A549 (cell line): ENCODE results near the gene NGDN. TPM values are rescaled to one million over a fixed set of nuclear protein-coding genes. Genes with fewer than 3 reads are reported as not detected.

Experiments used
- ATAC-seq, 2 experiments: fragments of 200-7000 bp in 1 of 2; fragments of >200 bp in 1 of 2; cut with Nextera tagmentation in 1 of 2; cut with Tn5 transposase in 1 of 2; 3 replicates each; pipeline versions ENCODE4 v1.8.0 to v1.9.1; 2018 to 2020; ENCODE audit warnings: mild to moderate bottlenecking in 1 of 2, moderate library complexity in 1 of 2
- CTCF ChIA-PET: fragments of 300-600 bp; sonication (Branson Sonifier 250); formaldehyde crosslinking; extraction: SDS; loops from one replicate; lab custom pipeline; 2021; ENCODE audit warnings: antibody characterized with exemption, inconsistent platforms; lab: Yijun Ruan, JAX
- POLR2A ChIA-PET: fragments of 350-600 bp; formaldehyde crosslinking; extraction: SDS; loops from one replicate; lab custom pipeline; 2021; ENCODE audit warnings: antibody characterized with exemption, inconsistent platforms; lab: Yijun Ruan, JAX
- DNase-seq, 2 experiments: peaks; one replicate each; pipeline versions ENCODE4 v3.0.0 to v3.0.0-alpha.2; 2011 to 2016; ENCODE audit warnings: low read depth in 1 of 2, low spot score in 1 of 2
- FAIRE-seq: peaks from 2 replicates; lab custom pipeline; 2011; peaks lifted over from hg19 to GRCh38; lab: Jason Lieb, UNC
- H3K27ac ChIP-seq, 2 experiments: fragments of >200 bp; sonication (Bioruptor Twin); formaldehyde crosslinking; 3 replicates each; pipeline ENCODE4 v1.5.1; 2016 to 2017
- H3K4me1 ChIP-seq: fragments of >200 bp; sonication (Bioruptor Twin); formaldehyde crosslinking; 3 replicates; pipeline ENCODE4 v1.6.1; 2016
- H3K4me2 ChIP-seq: fragments of >200 bp; sonication (Bioruptor Twin); formaldehyde crosslinking; 3 replicates; pipeline ENCODE4 v1.6.1; 2016
- H3K4me3 ChIP-seq: fragments of >200 bp; sonication (Bioruptor Twin); formaldehyde crosslinking; 3 replicates; pipeline ENCODE4 v1.5.1; 2016
- H3K9me3 ChIP-seq: fragments of >200 bp; sonication (Bioruptor Twin); formaldehyde crosslinking; 3 replicates; pipeline ENCODE4 v1.6.1; 2016
- ATOH8 ChIP-seq: fragments of 250-450 bp; sonication (Bioruptor Pico); IDR thresholded peaks from 2 replicates; pipeline ENCODE4 v1.5.0; 2020; ENCODE audit warnings: low read depth, mild to moderate bottlenecking, moderate library complexity
- CBX2 ChIP-seq: fragments of 200-600 bp; sonication (generic); IDR thresholded peaks from 2 replicates; pipeline ENCODE4 v1.6.1; 2016; ENCODE audit warnings: low read depth, mild to moderate bottlenecking, borderline replicate concordance
- CHD2 ChIP-seq: fragments of 150-350 bp; IDR thresholded peaks from 2 replicates; pipeline ENCODE4 v1.6.1; 2014; ENCODE audit warnings: low read length; ENCODE audit not compliant: partially characterized antibody
- EHF ChIP-seq: fragments of 250-450 bp; sonication (Bioruptor Pico); IDR thresholded peaks from 2 replicates; pipeline ENCODE4 v1.5.0; 2020; ENCODE audit warnings: mild to moderate bottlenecking
- EHMT2 ChIP-seq: fragments of 200-600 bp; sonication (generic); IDR thresholded peaks from 2 replicates; pipeline ENCODE4 v1.6.1; 2016; ENCODE audit warnings: antibody characterized with exemption, low read depth, mild to moderate bottlenecking, moderate library complexity
- ELK1 ChIP-seq: fragments of 150-350 bp; IDR thresholded peaks from 2 replicates; pipeline ENCODE4 v1.6.1; 2014; ENCODE audit warnings: low read depth, mild to moderate bottlenecking, low read length
- EP300 ChIP-seq, 2 experiments: fragments of >200 bp; sonication (Bioruptor Twin); formaldehyde crosslinking; IDR thresholded peaks; 2 replicates in 1 of 2; 3 replicates in 1 of 2; pipeline ENCODE4 v1.6.1; 2016 to 2017
- ESRRA ChIP-seq: fragments of 150-350 bp; IDR thresholded peaks from 2 replicates; pipeline ENCODE4 v1.6.1; 2014; ENCODE audit warnings: mild to moderate bottlenecking, low read length, borderline replicate concordance
- FOSB ChIP-seq: fragments of 250-450 bp; sonication (Bioruptor Pico); IDR thresholded peaks from 2 replicates; pipeline ENCODE4 v1.5.0; 2020; ENCODE audit warnings: mild to moderate bottlenecking, moderate library complexity
- GATA3 ChIP-seq: IDR thresholded peaks from 2 replicates; pipeline ENCODE4 v1.6.1; 2012; ENCODE audit warnings: borderline replicate concordance
- HES2 ChIP-seq: fragments of >200 bp; sonication (Bioruptor Twin); formaldehyde crosslinking; IDR thresholded peaks from 2 replicates; pipeline ENCODE4 v1.6.1; 2016
- HEYL ChIP-seq: fragments of 250-450 bp; sonication (Bioruptor Pico); IDR thresholded peaks from 2 replicates; pipeline ENCODE4 v1.8.0; 2021; ENCODE audit warnings: mild to moderate bottlenecking, moderate library complexity
- HMGXB4 ChIP-seq: fragments of 250-450 bp; sonication (Bioruptor Pico); IDR thresholded peaks from 2 replicates; pipeline ENCODE4 v1.5.0; 2021; ENCODE audit warnings: mild to moderate bottlenecking, moderate library complexity, borderline replicate concordance
- HOXB13 ChIP-seq: fragments of 250-450 bp; sonication (Bioruptor Pico); IDR thresholded peaks from 2 replicates; pipeline ENCODE4 v1.5.0; 2020; ENCODE audit warnings: low read depth, mild to moderate bottlenecking, moderate library complexity
- JUN ChIP-seq, 2 experiments: fragments of >200 bp; sonication (Bioruptor Twin); formaldehyde crosslinking; IDR thresholded peaks; 2 replicates in 1 of 2; 3 replicates in 1 of 2; pipeline ENCODE4 v1.6.1; 2016 to 2017
- MAFK ChIP-seq: fragments of 450-650 bp; IDR thresholded peaks from 2 replicates; pipeline ENCODE4 v1.6.1; 2014; ENCODE audit not compliant: partially characterized antibody
- MAX ChIP-seq: IDR thresholded peaks from 2 replicates; pipeline ENCODE4 v1.6.1; 2012
- NPAS2 ChIP-seq: fragments of 250-450 bp; sonication (Bioruptor Pico); IDR thresholded peaks from 2 replicates; pipeline ENCODE4 v1.8.0; 2022; ENCODE audit warnings: mild to moderate bottlenecking, moderate library complexity, borderline replicate concordance
- PBX3 ChIP-seq: IDR thresholded peaks from 2 replicates; pipeline ENCODE4 v1.6.1; 2012
- PHF8 ChIP-seq: fragments of 200-600 bp; sonication (generic); IDR thresholded peaks from 2 replicates; pipeline ENCODE4 v1.6.1; 2016; ENCODE audit warnings: low read depth, mild to moderate bottlenecking, antibody characterized with exemption, moderate library complexity, borderline replicate concordance
- POLR2AphosphoS2 ChIP-seq: conservative IDR thresholded peaks from 2 replicates; pipeline ENCODE4 v1.6.1; 2012; ENCODE audit warnings: low read length, improper control_type of control experiment, inconsistent platforms
- RAD21 ChIP-seq, 2 experiments: fragments of >200 bp in 1 of 2; sonication (Bioruptor Twin) in 1 of 2; formaldehyde crosslinking in 1 of 2; IDR thresholded peaks in 1 of 2; conservative IDR thresholded peaks in 1 of 2; 2 replicates in 1 of 2; 3 replicates in 1 of 2; pipeline ENCODE4 v1.6.1; 2012 to 2018; ENCODE audit warnings: inconsistent platforms in 1 of 2
- RCOR1 ChIP-seq: fragments of 150-350 bp; IDR thresholded peaks from 2 replicates; pipeline ENCODE4 v1.6.1; 2014; ENCODE audit warnings: antibody characterized with exemption, low read length, low read depth
- RFX5 ChIP-seq: fragments of 450-650 bp; IDR thresholded peaks from 2 replicates; pipeline ENCODE4 v1.7.1; 2014; ENCODE audit warnings: antibody characterized with exemption, mild to moderate bottlenecking, moderate library complexity
- RNF2 ChIP-seq: fragments of 200-600 bp; sonication (generic); IDR thresholded peaks from 2 replicates; pipeline ENCODE4 v1.6.1; 2016; ENCODE audit warnings: low read depth, mild to moderate bottlenecking, antibody characterized with exemption, moderate library complexity, borderline replicate concordance
- TP53 ChIP-seq: fragments of 250-450 bp; sonication (Bioruptor Pico); IDR thresholded peaks from 2 replicates; pipeline ENCODE4 v1.5.0; 2021; ENCODE audit warnings: mild to moderate bottlenecking, moderate library complexity
- USF2 ChIP-seq: fragments of 450-650 bp; IDR thresholded peaks from 2 replicates; pipeline ENCODE4 v1.6.1; 2014; ENCODE audit warnings: antibody characterized with exemption
- ZSCAN20 ChIP-seq: fragments of 250-450 bp; sonication (Bioruptor Pico); IDR thresholded peaks from 2 replicates; pipeline ENCODE4 v1.8.0; 2022; ENCODE audit warnings: mild to moderate bottlenecking, moderate library complexity
- WGBS: methylation state at CpG from one replicate; pipeline ENCODE4 v1.1.6; 2017; ENCODE audit errors: missing lambda C conversion rate; 5-methylcytosine and 5-hydroxymethylcytosine counted together
- polyA plus RNA-seq, 4 experiments: library from polyadenylated mRNA; depleted of rRNA in 3 of 4; stranded (reverse); fragments of >200 nt; fragmentation: RNase III in 1 of 4; extraction: RNeasy Plus Mini Kit Qiagen cat#74134 plus additional on column Dnase treatment in 1 of 4; gene quantifications; 2 replicates in 3 of 4; 3 replicates in 1 of 4; pipeline ENCODE4 v1.2.3, GENCODE V29; 2011 to 2017

The NGDN gene
- polyA plus RNA-seq, 2 of the 4 experiments (the other 2 are of a cell fraction) = 62.9 to 108 TPM

- TF ChIP-seq USF2 = no peak
- TF ChIP-seq HEYL (CRISPR knock-in tag) = no peak
- no peak for TF ChIP-seq MAFK
- TF ChIP-seq RAD21 (conservative IDR thresholded peaks at IDR 0.05 in 1 of 2, IDR thresholded peaks at IDR 0.05 in 1 of 2) = no peak
- TF ChIP-seq POLR2AphosphoS2 = no peak
- TF ChIP-seq GATA3 = no peak
- TF ChIP-seq ESRRA = no peak
- TF ChIP-seq HES2 = no peak
- no peak for TF ChIP-seq MAX
- TF ChIP-seq TP53 (CRISPR knock-in tag) = no peak
- TF ChIP-seq HOXB13 (CRISPR knock-in tag) = no peak
- no peak for TF ChIP-seq CBX2
- TF ChIP-seq, all 56 proteins: peak for 0
Observed at GRCh38 chr14:23494223-23494622, 24.7 kb downstream of the NGDN start.

GRCh38 chr14:23512156-23512555, 42.7 kb downstream of the NGDN start:
- Histone ChIP-seq H3K27ac (no peak overlapping the region), H3K4me2 (no peak overlapping the region), H3K4me1 (no peaks in the 10 kb centered on the region), H3K9me3 (no peaks in the 10 kb centered on the region), H3K4me3 (no peak overlapping the region)
- DNase-seq (no peak), ATAC-seq (no peak), FAIRE-seq (no peak)
- TF ChIP-seq EHMT2 (no peak), NPAS2 (CRISPR knock-in tag) (no peak), ZSCAN20 (no peak), EHF (CRISPR knock-in tag) (no peak), RCOR1 (no peak), POLR2AphosphoS2 (no peak), FOSB (CRISPR knock-in tag) (no peak), MAFK (no peak), PHF8 (no peak), RNF2 (no peak), PBX3 (no peak), CHD2 (no peak), RAD21 (conservative IDR thresholded peaks at IDR 0.05 in 1 of 2, IDR thresholded peaks at IDR 0.05 in 1 of 2) (no peak), HMGXB4 (CRISPR knock-in tag) (no peak), JUN (IDR thresholded peaks at IDR 0.05) (no peak), ESRRA (no peak), EP300 (IDR thresholded peaks at IDR 0.05) (no peak), RFX5 (no peak), ELK1 (no peak), ATOH8 (CRISPR knock-in tag) (no peak)
- POLR2A ChIA-PET = no interaction called here
- WGBS = 62% methylated on average over 13 of the region's 13 CpGs
- CTCF ChIA-PET = interaction anchor here (1.6 kb wide), 1 partner anchor 46 kb away, joined by 4 read pairs; no protein-coding TSS in a partner anchor

More at GRCh38 chr14:23494223-23494622, 24.7 kb downstream of the NGDN start:
- no peak for FAIRE-seq
- Histone ChIP-seq H3K4me3 (no peak overlapping the region), H3K9me3 (no peaks in the 10 kb centered on the region), H3K27ac (no peak overlapping the region), H3K4me1 (no peaks in the 10 kb centered on the region), H3K4me2 (no peak overlapping the region)
- POLR2A ChIA-PET = no interaction called here
- CTCF ChIA-PET = interaction anchor here (0.9 to 5.1 kb wide), 2 partner anchors 9 to 65 kb away, joined by 3 to 39 read pairs; no protein-coding TSS in a partner anchor
- 83% methylated on average over 2 of the region's 2 CpGs for whole genome bisulfite sequencing
- ATAC-seq = no peak
- DNase-seq = no peak
